Activated T-cell treated with anti-CD3 and anti-CD28 coated beads, Interleukin-2, amount 50 U/mL, for 48 hours (primary cell): ENCODE data around the gene CNNM3.

Experiments used
- DNase-seq, 2 experiments: peaks; one replicate each; pipeline ENCODE4 v3.0.0-alpha.2; 2020

Gene CNNM3

DNA sequence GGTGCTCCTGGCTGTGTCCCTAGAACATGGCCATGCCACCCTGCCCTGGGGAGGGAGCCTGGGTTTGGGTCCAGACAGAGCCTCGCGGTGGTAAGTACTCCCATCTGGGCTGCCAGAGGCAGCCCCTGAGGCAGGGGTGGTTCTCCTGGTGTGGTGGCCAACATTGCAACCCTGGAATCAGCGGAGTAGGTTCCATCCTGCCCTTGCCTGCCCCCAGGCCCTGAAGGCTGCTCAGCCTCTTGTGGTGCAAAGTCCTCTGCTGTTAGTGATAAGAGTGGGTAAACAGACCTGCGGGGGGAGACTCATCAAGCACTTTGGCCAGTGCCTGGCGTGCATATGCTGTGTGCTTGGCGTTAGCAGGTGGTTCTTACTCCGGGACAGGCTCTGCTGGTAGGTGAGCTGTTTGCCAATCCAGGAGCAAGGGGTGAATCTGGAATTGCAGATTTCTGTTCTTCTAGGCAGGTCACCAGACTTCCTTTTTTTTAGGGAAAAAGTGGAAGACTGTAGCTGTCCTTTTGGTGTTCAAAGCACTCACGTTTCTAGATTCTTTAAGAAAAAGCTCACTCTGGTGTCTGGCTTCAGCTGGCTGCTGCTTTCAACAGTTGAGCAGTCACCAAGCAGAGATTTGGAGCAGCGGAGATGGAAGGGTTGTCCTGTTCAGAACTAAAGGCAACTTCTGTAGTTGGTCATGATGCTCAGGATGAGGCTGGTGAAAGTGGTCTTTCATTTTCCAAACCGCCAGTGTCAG, 3.2 kb downstream of the CNNM3 start:
- DNase-seq = no peak

DNA sequence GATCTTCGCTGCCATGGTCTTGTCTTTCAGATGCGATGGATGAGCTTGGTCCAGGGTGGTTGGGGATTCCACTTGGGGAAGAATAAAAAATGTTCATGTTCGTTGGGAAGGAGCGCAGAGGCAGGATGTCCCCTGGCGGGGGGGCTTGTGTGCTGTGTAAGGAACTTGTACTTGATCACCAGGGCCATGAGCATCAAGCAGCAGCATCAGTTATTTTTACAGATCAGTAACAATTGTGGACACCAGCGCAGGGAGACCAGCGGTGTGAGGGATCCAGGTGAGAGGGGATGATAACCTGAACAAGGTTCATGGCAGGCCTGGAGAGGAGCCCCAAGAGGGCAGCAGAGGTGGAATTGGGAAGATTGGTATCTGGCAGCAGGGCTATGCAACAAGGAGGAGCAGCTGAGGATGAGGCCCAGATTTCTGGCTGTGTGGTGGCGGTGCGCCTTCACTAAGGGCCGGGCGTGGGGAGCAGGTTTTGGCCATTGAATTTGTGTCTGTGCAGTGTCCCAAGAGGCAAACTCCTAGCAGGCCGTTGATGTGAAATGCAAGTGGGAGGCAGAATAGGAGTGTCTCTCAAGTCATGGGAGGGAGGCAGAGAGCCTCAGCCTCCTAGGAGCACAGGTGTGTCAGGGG, 3.9 kb downstream of the CNNM3 start:
- DNase-seq = no peak

DNA sequence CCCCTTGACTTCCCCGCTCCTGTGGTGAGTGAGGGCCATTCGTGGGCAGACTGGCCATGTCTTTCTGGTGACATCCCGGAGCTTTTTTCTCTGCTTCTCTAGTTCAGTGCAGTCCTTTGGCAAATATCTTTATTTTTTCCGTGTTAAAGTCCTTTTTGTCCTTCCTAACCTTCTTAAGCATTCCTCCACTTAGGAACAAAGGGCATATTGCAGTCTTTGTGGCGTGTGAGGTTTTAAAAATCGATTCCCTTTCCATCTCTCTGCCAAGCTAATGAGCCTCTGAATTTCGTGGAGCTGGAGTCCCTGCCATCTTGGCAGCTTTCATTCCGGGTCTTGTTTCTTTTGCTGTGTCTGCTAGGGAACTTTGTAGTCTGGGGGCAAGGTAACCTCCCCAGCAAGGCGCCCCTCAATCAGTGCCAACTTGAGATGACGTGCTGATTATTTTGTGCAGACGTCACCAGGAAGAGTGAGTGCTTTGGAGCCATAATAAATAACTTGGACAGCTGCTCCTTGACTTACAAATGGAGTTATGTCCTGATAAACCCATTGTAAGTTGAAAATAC, 5.1 kb downstream of the CNNM3 start:
- DNase-seq = no peak

DNA sequence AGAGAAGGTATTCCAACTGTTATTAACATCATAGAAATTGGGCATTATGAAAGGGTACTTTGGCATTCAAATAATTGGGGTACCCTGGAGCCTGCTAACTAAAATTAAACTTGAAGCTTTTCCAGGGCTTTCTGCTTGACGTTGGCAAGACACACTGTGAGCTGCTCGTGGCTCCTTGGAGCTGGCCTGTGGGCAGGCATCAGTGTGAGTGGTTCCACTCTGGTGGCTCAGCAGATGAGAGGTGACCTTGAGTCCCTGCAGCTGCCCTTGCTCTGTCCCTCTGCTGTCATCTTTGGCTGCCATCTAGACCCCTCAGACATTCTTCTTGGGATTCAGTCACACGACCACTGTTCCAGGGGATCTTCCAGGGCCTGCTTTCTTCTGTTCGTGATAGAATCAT, 6.7 kb downstream of the CNNM3 start:
- no peak for DNase-seq

GRCh38 chr2:96823198-96823597, 7.1 kb downstream of the CNNM3 start:
- DNase-seq = no peak

DNA sequence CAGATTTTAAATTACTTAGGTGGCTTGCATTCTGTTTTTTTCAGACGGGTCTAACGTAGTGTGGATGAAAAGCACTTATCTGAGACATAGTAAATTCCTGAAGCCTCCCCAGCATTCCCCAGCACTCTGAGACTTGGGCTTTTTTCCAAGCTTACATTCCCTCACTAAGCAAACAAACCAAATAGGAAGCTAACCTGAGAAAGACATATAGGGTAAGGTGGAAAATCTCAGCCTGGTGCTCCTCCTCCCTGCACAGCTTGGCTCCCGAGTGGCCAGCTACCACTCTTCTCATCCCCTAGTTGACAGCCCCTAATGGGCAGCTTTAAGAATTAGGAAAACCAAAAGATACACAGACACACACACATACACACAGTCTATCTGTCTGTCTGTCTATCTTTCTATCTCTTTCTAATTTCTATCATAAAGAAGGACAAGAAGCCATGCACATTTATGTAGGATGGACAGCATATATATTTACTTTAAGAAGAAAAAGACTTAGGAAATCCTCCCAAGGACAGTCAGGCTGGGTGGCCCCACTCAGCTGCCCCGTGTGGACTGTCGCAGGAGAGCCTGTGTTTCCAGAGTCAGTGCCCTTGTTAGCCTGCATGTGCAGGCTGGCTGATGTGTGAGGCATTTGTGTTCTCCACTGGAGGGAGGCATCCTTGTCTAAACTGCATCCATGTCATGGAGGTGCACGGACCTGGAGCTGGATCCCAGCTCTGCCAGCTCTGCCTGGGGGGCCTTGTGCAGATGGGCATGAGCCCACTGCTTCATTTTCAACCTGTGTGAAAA, 8.2 kb downstream of the CNNM3 start:
- no peak for DNase-seq

DNA sequence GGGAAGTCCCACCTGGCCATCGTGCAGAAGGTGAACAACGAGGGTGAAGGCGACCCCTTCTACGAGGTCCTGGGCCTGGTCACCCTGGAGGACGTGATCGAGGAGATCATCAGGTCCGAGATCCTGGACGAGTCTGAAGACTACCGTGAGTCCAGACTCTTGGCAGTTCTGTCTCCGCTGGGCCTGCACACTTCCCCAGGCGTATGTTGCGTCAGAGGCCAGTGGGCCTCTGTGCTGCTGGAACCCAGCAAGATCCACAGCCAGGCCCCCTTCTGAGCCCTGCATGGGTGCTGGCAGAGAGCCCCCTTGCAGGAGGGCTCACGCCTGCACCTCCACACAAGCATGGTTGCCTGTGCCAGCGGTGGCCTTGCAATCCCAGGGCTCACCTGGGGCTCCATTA, 9.0 kb downstream of the CNNM3 start:
- DNase-seq = no peak

DNA sequence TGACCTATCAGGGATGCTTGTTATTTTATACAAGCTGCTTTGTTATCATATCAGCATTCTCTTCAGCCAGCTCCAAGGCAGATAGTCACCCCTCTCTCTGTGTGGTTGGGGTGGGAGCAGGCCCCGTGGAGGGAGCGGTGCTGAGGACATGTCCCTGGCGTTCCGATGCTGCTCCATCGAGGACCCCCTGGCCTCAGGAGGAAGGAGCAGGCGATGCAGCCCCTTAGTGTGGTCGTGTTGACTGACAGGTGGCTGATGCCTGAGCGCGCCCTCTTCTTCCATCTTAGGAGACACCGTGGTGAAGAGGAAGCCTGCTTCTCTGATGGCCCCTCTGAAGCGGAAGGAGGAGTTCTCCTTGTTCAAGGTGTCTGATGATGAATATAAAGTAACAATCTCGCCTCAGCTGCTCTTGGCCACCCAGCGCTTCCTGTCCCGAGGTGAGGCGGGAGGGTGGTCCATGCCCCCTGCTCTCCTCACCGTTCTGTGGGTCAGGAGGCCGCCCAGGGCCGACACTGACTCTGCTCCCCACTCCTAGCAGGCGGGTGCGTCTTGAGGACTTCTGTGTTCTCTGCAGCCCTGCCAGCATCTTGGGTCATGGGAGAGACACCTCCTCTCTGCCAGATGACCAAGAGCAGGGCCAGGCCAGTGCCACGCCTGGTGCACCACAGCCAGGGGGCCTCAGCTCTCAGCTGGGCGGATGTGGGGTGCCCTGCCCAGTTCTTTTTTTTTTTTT, 10.6 kb downstream of the CNNM3 start:
- no peak for DNase-seq

DNA sequence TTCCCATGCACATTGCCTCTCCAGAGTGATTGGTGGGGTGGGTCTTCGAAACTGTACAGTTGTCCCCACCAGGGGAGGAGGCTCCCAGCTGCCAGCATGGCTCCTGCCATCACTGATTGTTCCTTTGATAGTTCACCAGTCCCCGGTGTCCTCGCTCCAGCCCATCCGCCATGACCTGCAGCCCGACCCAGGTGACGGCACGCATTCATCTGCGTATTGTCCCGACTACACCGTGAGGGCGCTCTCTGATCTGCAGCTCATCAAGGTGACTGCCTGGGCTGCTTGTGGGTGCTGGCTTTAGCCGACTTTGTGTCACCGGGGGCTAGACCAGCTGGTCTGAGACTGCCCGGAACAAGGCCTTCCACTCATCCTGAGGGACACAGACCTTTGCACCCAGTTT, 12.4 kb downstream of the CNNM3 start:
- no peak for DNase-seq

DNA sequence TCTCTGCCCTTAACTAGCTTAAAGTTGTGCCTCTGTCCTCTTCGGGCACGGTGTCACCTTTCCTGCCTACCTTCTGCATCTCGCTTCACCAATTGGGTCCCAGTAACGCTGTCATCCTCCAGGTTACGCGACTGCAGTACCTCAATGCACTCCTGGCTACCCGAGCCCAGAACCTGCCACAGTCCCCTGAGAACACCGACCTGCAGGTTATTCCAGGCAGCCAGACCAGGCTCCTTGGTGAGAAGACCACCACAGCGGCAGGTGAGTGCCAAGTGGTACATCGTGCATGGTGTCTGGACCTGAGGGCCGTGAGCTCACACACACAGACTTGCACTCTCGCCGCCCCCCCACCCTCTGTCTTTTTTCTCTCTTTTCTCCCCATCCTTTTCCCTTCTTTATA, 12.8 kb downstream of the CNNM3 start:
- no peak for DNase-seq

DNA sequence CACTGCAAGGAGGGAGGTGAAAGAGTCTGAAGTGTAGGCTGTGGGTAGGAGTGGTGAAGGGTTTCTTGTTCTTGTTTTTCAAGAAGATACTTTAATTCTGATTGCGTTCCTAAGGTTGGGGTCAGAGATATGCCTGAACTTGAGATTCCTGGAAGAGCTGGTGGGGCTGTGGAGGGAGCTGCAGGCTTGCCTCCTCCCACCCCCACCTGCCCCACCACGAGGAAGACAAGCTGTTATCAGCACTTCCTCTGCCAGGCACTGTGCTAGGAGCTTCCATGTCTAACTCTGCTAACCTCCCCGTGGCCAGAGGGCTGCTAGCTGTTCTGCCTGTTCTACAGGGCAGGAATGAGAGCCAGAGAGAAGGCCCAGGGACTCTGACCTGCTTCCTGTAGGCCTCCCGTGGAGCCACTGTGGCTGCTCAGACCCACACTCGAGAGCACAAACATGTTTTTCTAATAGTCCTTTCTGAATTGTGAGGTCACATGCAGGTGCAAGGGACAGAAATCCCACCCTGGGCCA, 14.0 kb downstream of the CNNM3 start:
- no peak for DNase-seq

GRCh38 chr2:96831679-96832078, 15.6 kb downstream of the CNNM3 start:
- no peak for DNase-seq

- no peak for DNase-seq
Observed at GRCh38 chr2:96832408-96832753, 16.3 kb downstream of the CNNM3 start.

DNA sequence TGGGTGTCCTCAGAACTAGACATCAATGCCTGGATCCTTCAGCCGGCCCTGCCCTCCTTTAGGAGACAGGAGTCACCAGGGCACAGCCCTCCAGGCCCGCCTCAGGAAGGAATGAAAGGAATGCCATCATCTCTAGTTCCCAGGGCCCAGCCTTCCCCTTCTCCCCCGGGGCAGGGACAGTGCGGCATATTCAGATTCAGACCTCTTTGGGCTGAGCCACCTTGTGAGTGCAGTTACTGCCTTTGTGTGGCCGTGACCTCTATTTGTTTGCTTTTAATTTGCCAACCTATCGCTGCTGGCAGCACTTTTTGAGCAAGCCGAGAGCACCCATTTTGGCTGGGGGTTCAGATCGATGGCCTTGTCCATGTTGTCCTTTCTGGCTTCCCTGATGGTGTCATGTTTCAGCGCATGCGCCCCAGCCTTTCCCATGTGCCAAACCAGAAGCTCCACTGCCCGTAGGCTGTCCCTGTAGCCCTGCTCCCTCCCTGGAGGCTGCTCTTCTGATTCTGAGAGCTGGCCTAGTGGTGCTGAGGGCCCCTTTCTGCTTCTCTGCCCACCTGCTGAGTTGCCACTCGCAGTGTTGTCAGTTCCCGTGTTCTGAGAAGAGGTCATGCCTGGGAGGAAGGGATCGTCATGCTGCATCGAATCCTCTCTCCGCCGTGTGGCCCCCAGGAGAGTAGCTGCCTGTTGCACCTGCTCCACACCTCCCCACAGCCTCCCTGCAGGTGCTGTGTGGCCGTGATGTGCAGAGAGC, 16.9 kb downstream of the CNNM3 start:
- DNase-seq = no peak

DNA sequence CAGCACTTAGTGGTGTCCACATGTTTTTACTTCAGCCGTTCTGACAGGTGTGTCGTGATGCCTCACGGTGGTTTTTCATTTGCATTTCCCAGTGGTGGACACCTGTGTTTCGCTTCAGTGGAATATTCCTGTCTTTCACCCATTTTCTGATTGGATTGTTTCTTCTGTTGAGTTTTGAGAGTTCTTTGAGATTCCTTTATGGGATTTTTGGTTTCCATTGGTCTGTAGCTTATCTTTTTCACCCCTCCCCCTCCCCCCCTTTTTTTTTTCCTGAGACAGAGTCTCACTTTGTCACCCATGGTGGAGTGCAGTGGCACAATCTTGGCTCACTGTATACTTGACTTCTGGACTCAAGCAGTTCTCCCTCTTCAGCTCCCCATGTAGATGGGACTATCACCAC, 19.8 kb downstream of the CNNM3 start:
- no peak for DNase-seq

- no peak for DNase-seq
Observed at GRCh38 chr2:96837575-96837974, 21.5 kb downstream of the CNNM3 start.

DNA sequence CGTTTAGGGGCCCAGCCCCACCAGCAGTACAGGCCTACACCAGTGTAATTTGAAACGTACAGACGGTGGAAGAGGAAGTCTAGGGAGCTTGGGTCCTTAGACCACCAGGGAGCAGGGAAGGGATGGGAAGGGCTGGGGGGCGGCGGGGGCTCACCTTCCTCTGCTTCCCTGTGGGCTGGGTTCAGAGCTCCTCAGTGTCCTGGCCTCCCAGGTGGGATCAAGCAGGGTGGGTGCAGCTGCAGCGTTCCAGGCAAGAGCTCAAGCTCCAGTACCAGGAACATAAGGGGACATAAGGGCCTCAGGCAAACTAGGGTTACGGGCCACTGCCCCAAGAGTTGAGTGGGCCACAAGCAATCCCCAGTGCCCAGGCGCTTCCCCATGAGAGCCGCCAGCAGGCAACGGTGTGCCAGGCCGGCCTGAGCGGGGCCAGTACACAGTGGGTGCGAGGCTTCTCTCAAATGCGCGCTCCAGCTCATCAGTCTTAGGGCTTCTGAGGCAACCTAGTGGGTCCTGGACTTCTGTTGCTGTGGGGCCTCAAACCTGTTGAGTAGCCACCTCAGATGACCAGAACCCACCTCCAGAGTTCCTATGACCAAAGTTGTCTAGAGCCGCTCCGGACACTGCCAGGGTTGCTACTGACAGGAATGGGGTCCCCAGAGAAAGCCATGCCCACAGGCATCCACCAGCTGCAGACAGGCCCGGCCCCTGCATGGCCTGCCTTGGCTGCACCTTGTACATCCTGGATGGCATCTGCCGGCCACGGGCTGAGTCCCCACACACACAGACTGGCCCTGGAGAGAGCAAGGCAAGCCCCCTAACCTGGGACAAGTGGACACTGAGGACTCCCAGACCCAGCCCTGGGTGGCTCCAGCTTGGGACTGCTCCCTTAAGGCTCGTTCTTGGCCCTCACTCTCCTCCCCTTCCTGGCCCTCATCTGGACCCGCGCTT, 22.6 kb downstream of the CNNM3 start:
- DNase-seq = no peak

DNA sequence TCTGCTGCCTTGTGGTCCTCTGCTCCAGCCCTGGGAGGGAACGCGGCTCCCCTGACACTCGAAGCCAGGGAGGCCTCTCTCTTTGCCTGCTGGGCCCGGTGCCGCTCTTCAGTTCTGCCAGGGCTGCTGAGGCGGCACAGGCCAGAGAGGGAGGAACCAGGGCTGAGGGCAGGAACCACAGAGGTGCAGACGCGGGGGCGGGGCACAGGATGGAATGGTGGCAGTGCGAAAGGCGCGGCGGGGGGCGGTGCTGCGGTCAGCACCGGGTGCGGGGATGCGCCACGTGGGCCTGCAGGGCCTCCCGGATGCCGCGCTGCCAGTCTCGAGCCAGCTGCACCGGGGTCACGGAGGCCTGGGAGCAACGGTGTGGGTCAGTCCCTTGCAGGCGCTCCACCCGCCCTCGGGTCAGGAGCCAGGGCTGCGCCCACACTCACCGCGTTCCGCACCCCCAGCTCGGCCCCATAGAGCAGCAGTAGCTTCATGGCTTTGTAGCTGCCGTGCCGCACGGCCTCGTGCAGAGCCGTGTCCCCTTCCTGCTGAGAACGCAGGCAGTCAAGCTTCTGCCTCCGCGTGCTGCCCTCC, 23.3 kb downstream of the CNNM3 start:
- peak; percentile 85 to 88 for DNase-seq

- no peak for DNase-seq
Observed at GRCh38 chr2:96839875-96840850, 24.1 kb downstream of the CNNM3 start.
